K562 (cell line): ENCODE results near the gene EIF4E2. TPM values are rescaled to one million over a fixed set of nuclear protein-coding genes. Genes with fewer than 3 reads are reported as not detected.

Source experiments
- ATF7 ChIP-seq: fragments of 450-650 bp; IDR thresholded peaks from 2 replicates; pipeline ENCODE4 v1.7.1; 2014; ENCODE audit warnings: mild to moderate bottlenecking, moderate library complexity
- GTF2A2 ChIP-seq: IDR thresholded peaks from 2 replicates; pipeline ENCODE4 v1.6.1; 2016; ENCODE audit warnings: mild to moderate bottlenecking, missing genetic modification characterization, missing compliant biosample characterization
- ZNF511 ChIP-seq: sonication (generic); formaldehyde crosslinking; IDR thresholded peaks from 2 replicates; pipeline ENCODE4 v1.8.0; 2022; ENCODE audit warnings: mild to moderate bottlenecking, missing genetic modification reagents
- ZNF699 ChIP-seq: fragments of 250-450 bp; sonication (Bioruptor Pico); IDR thresholded peaks from 2 replicates; pipeline ENCODE4 v1.8.0; 2021; ENCODE audit warnings: mild to moderate bottlenecking, moderate library complexity; ENCODE audit not compliant: insufficient replicate concordance
- polyA plus RNA-seq, 8 experiments: library from polyadenylated mRNA; depleted of rRNA in 4 of 8; stranded (reverse) in 5 of 8; unstranded in 3 of 8; fragments of >200 nt; fragmentation: Nextera tagmentation in 2 of 8; fragmentation: Illumina TruSeq in 1 of 8; extraction: Ambion mirVana in 2 of 8; extraction: Trizol in 1 of 8; gene quantifications; 2 replicates each; pipeline versions ENCODE4 v1.2.1 to v1.2.3, GENCODE V29; 2011 to 2014; ENCODE audit warnings: inconsistent platforms in 1 of 8, missing spikeins in 1 of 8
- total RNA-seq, 7 experiments: library from RNA; depleted of rRNA in 6 of 7; stranded (reverse); fragments of >200 nt in 6 of 7; fragmentation: Illumina TruSeq in 2 of 7; extraction: Trizol in 2 of 7; gene quantifications; 2 replicates each; pipeline versions ENCODE4 v1.2.1 to v1.2.3, GENCODE V29; 2011 to 2021; ENCODE audit warnings: low replicate concordance in 1 of 7
- TF ChIP-seq, protein P1 (sequence below), 2 experiments: IDR thresholded peaks; 2 replicates each; pipeline ENCODE4 v1.6.1; 2012; ENCODE audit warnings: improper control_type of control experiment in 2 of 2, low read depth in 2 of 2, low read length in 2 of 2, borderline replicate concordance in 1 of 2
- TF ChIP-seq, protein P2 (sequence below): fragments of 250-450 bp; sonication (Bioruptor Pico); IDR thresholded peaks from 2 replicates; pipeline ENCODE4 v1.4.0; 2020; ENCODE audit warnings: mild to moderate bottlenecking, moderate library complexity, borderline replicate concordance
- TF ChIP-seq, protein P3 (sequence below): sonication (generic); formaldehyde crosslinking; IDR thresholded peaks from 2 replicates; pipeline ENCODE4 v1.9.0; 2022; ENCODE audit warnings: mild to moderate bottlenecking, missing genetic modification reagents

The EIF4E2 gene
- total and polyA plus RNA-seq, 9 of the 15 experiments (the other 6 are each of a cell fraction or from before 2014, with no cell fraction given), result 33.9 to 169 (median 77.5) TPM

DNA sequence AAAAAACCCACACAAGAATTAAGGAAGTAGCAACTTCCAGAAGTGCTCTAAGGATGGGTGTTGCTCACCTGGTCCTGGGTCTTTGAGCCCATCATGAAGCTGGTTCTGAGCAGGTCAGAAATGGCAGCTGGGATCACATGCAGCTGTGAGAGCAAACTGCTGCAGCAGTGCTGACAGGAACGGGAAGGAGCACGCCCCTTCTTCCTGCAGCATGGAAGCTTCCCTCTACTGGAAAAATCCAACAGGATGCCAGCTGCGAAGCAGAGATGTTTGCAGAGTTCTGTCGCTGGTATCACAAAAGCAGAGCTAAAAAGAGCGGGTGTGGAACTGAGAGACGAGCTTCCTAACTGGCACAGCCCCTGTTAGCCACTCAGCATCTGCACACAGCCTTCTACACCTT, 33.7 kb downstream of the EIF4E2 start (continued):
- TF ChIP-seq, protein P1, sequence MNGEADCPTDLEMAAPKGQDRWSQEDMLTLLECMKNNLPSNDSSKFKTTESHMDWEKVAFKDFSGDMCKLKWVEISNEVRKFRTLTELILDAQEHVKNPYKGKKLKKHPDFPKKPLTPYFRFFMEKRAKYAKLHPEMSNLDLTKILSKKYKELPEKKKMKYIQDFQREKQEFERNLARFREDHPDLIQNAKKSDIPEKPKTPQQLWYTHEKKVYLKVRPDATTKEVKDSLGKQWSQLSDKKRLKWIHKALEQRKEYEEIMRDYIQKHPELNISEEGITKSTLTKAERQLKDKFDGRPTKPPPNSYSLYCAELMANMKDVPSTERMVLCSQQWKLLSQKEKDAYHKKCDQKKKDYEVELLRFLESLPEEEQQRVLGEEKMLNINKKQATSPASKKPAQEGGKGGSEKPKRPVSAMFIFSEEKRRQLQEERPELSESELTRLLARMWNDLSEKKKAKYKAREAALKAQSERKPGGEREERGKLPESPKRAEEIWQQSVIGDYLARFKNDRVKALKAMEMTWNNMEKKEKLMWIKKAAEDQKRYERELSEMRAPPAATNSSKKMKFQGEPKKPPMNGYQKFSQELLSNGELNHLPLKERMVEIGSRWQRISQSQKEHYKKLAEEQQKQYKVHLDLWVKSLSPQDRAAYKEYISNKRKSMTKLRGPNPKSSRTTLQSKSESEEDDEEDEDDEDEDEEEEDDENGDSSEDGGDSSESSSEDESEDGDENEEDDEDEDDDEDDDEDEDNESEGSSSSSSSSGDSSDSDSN (IDR thresholded peaks at IDR 0.05; ENCODE audit: borderline replicate concordance in 1 of 2, low read depth in 2 of 2, low read length in 2 of 2), result no peak
- no peak for TF ChIP-seq ATF7
- no peak for TF ChIP-seq ZNF699 (CRISPR knock-in tag)
- TF ChIP-seq, protein P2, sequence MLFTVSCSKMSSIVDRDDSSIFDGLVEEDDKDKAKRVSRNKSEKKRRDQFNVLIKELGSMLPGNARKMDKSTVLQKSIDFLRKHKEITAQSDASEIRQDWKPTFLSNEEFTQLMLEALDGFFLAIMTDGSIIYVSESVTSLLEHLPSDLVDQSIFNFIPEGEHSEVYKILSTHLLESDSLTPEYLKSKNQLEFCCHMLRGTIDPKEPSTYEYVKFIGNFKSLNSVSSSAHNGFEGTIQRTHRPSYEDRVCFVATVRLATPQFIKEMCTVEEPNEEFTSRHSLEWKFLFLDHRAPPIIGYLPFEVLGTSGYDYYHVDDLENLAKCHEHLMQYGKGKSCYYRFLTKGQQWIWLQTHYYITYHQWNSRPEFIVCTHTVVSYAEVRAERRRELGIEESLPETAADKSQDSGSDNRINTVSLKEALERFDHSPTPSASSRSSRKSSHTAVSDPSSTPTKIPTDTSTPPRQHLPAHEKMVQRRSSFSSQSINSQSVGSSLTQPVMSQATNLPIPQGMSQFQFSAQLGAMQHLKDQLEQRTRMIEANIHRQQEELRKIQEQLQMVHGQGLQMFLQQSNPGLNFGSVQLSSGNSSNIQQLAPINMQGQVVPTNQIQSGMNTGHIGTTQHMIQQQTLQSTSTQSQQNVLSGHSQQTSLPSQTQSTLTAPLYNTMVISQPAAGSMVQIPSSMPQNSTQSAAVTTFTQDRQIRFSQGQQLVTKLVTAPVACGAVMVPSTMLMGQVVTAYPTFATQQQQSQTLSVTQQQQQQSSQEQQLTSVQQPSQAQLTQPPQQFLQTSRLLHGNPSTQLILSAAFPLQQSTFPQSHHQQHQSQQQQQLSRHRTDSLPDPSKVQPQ, result no peak
- TF ChIP-seq, protein P3, sequence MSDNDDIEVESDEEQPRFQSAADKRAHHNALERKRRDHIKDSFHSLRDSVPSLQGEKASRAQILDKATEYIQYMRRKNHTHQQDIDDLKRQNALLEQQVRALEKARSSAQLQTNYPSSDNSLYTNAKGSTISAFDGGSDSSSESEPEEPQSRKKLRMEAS (CRISPR knock-in tag), result no peak
- no peak for TF ChIP-seq ZNF511
- no peak for TF ChIP-seq GTF2A2 (tag)
- TF ChIP-seq, all 486 proteins: peak for 0
